ENCODE measurements around the gene FLNB.

The FLNB gene

GRCh38 chr3:58008141-58009025, at the start of gene FLNB:
Gene FLNB, plus strand, starts transcription at chr3:58008422. Its CDS starts 143 bp downstream, at chr3:58008565.
- peak; percentile 78 to 84 (median 79) for DNase-seq

- no peak for DNase-seq
Measured at GRCh38 chr3:57958642-57959422, 49.4 kb upstream of the FLNB start.

- no peak for DNase-seq
Measured at GRCh38 chr3:57959423-57960173, 48.6 kb upstream of the FLNB start.

GRCh38 chr3:57960174-57960505, 48.1 kb upstream of the FLNB start:
- DNase-seq: no peak

GRCh38 chr3:57961177-57961827, 46.9 kb upstream of the FLNB start:
- DNase-seq: no peak

- no peak for DNase-seq
Measured at GRCh38 chr3:57961828-57962447, 46.3 kb upstream of the FLNB start.

- DNase-seq: no peak
Measured at GRCh38 chr3:57962448-57962834, 45.8 kb upstream of the FLNB start.

- no peak for DNase-seq
Measured at GRCh38 chr3:57963811-57964346, 44.3 kb upstream of the FLNB start.

- DNase-seq: no peak
Measured at GRCh38 chr3:57966829-57967228, 41.4 kb upstream of the FLNB start.

- DNase-seq: no peak
Measured at GRCh38 chr3:57967590-57967989, 40.6 kb upstream of the FLNB start.

GRCh38 chr3:57968501-57968900, 39.7 kb upstream of the FLNB start:
- DNase-seq: no peak

GRCh38 chr3:57971975-57972374, 36.2 kb upstream of the FLNB start:
- no peak for DNase-seq

- no peak for DNase-seq
Measured at GRCh38 chr3:57972531-57973111, 35.6 kb upstream of the FLNB start.

GRCh38 chr3:57973715-57974477, 34.3 kb upstream of the FLNB start:
- DNase-seq: no peak

- no peak for DNase-seq
Measured at GRCh38 chr3:57974796-57975388, 33.3 kb upstream of the FLNB start.

GRCh38 chr3:57977818-57978235, 30.4 kb upstream of the FLNB start:
- no peak for DNase-seq

- DNase-seq: no peak
Measured at GRCh38 chr3:57978316-57978715, 29.9 kb upstream of the FLNB start.

- no peak for DNase-seq
Measured at GRCh38 chr3:57980416-57980815, 27.8 kb upstream of the FLNB start.

- no peak for DNase-seq
Measured at GRCh38 chr3:57981483-57982087, 26.6 kb upstream of the FLNB start.
